SK-N-SH treated with all-trans-retinoic acid at 6 μM for 48 hours (cell line): ENCODE measurements around the gene AZU1.

Experiments
- ATAC-seq: fragments of 200-7000 bp; cut with Tn5 transposase; 3 replicates; pipeline ENCODE4 v1.9.1; 2020; ENCODE audit warnings: mild to moderate bottlenecking, moderate library complexity
- CREB5 ChIP-seq: fragments of 250-450 bp; sonication (Bioruptor Pico); IDR thresholded peaks from 2 replicates; pipeline ENCODE4 v1.5.1; 2020; ENCODE audit warnings: low read depth, mild to moderate bottlenecking, moderate library complexity
- CSDC2 ChIP-seq: fragments of 250-450 bp; sonication (Bioruptor Pico); IDR thresholded peaks from 2 replicates; pipeline ENCODE4 v1.5.0; 2020; ENCODE audit warnings: mild to moderate bottlenecking, moderate library complexity
- CSRNP3 ChIP-seq: fragments of 250-450 bp; sonication (Bioruptor Pico); IDR thresholded peaks from 2 replicates; pipeline ENCODE4 v1.5.1; 2021; ENCODE audit warnings: mild to moderate bottlenecking, moderate library complexity
- ESRRG ChIP-seq: fragments of 250-450 bp; sonication (Bioruptor Pico); IDR thresholded peaks from 2 replicates; pipeline ENCODE4 v1.6.1; 2021; ENCODE audit warnings: mild to moderate bottlenecking
- ISL1 ChIP-seq: fragments of 250-450 bp; sonication (Bioruptor Pico); IDR thresholded peaks from 2 replicates; pipeline ENCODE4 v2.1.2; 2022; ENCODE audit warnings: mild to moderate bottlenecking, moderate library complexity
- OSR1 ChIP-seq: fragments of 250-450 bp; sonication (Bioruptor Pico); IDR thresholded peaks from 2 replicates; pipeline ENCODE4 v1.8.0; 2022; ENCODE audit warnings: moderate library complexity, mild to moderate bottlenecking, inconsistent platforms
- PATZ1 ChIP-seq: fragments of 250-450 bp; sonication (Bioruptor Pico); IDR thresholded peaks from 2 replicates; pipeline ENCODE4 v1.8.0; 2020; ENCODE audit warnings: mild to moderate bottlenecking, moderate library complexity, borderline replicate concordance
- POU6F1 ChIP-seq: fragments of 250-450 bp; sonication (Bioruptor Pico); IDR thresholded peaks from 2 replicates; pipeline ENCODE4 v1.8.0; 2021; ENCODE audit warnings: low read depth, mild to moderate bottlenecking, moderate library complexity, borderline replicate concordance
- PPARA ChIP-seq: fragments of 250-450 bp; sonication (Bioruptor Pico); IDR thresholded peaks from 2 replicates; pipeline ENCODE4 v1.5.0; 2020; ENCODE audit warnings: mild to moderate bottlenecking, borderline replicate concordance
- RARB ChIP-seq: fragments of 250-450 bp; sonication (Bioruptor Pico); IDR thresholded peaks from 2 replicates; pipeline ENCODE4 v1.8.0; 2021; ENCODE audit warnings: mild to moderate bottlenecking, moderate library complexity
- TCF4 ChIP-seq: fragments of 250-450 bp; sonication (Bioruptor Pico); IDR thresholded peaks from 2 replicates; pipeline ENCODE4 v1.8.0; 2021; ENCODE audit warnings: mild to moderate bottlenecking, moderate library complexity, borderline replicate concordance
- TSHZ2 ChIP-seq: fragments of 250-450 bp; sonication (Bioruptor Pico); IDR thresholded peaks from 2 replicates; pipeline ENCODE4 v1.5.0; 2020; ENCODE audit warnings: mild to moderate bottlenecking, moderate library complexity
- ZC3H10 ChIP-seq: fragments of 250-450 bp; sonication (Bioruptor Pico); IDR thresholded peaks from 2 replicates; pipeline ENCODE4 v1.5.1; 2021; ENCODE audit warnings: mild to moderate bottlenecking, moderate library complexity
- ZFP3 ChIP-seq: fragments of 250-450 bp; sonication (Bioruptor Pico); IDR thresholded peaks from 2 replicates; pipeline ENCODE4 v1.5.0; 2020; ENCODE audit warnings: mild to moderate bottlenecking, moderate library complexity
- ZNF565 ChIP-seq: fragments of 450-650 bp; formaldehyde crosslinking; conservative IDR thresholded peaks from 2 replicates; pipeline ENCODE4 v1.5.0; 2020; ENCODE audit warnings: low read depth, mild to moderate bottlenecking, moderate library complexity
- ZNF70 ChIP-seq: fragments of 450-650 bp; formaldehyde crosslinking; IDR thresholded peaks from 2 replicates; pipeline ENCODE4 v1.5.0; 2020; ENCODE audit warnings: mild to moderate bottlenecking, moderate library complexity
- ZNF8 ChIP-seq: fragments of 450-650 bp; formaldehyde crosslinking; IDR thresholded peaks from 2 replicates; pipeline ENCODE4 v1.5.0; 2020; ENCODE audit warnings: mild to moderate bottlenecking, moderate library complexity

The AZU1 gene

GRCh38 chr19:834216-834615, 6.6 kb downstream of the AZU1 start:
- TF ChIP-seq ESRRG (CRISPR knock-in tag) (no peak), CSRNP3 (CRISPR knock-in tag) (no peak), CREB5 (CRISPR knock-in tag) (no peak), ZNF565 (CRISPR knock-in tag) (no peak), TSHZ2 (no peak), POU6F1 (CRISPR knock-in tag) (no peak), CSDC2 (CRISPR knock-in tag) (no peak), ZFP3 (no peak), OSR1 (CRISPR knock-in tag) (no peak), RARB (CRISPR knock-in tag) (no peak), ZC3H10 (CRISPR knock-in tag) (no peak), ZNF8 (CRISPR knock-in tag) (no peak), ISL1 (CRISPR knock-in tag) (no peak), ZNF70 (CRISPR knock-in tag) (no peak), PPARA (CRISPR knock-in tag) (no peak)
- ATAC-seq = no peak

GRCh38 chr19:835210-835810, 7.7 kb downstream of the AZU1 start:
- no peak; the same call in 2 of the 3 replicates for ATAC-seq
- TF ChIP-seq PPARA (CRISPR knock-in tag) = no peak
- TF ChIP-seq CSRNP3 (CRISPR knock-in tag) = no peak
- TF ChIP-seq PATZ1 (CRISPR knock-in tag) = no peak
- TF ChIP-seq ZFP3 = no peak
- no peak for TF ChIP-seq TSHZ2
- TF ChIP-seq POU6F1 (CRISPR knock-in tag) = no peak
- no peak for TF ChIP-seq CREB5 (CRISPR knock-in tag)
- no peak for TF ChIP-seq TCF4
- TF ChIP-seq OSR1 (CRISPR knock-in tag) = no peak
- no peak for TF ChIP-seq ZC3H10 (CRISPR knock-in tag)
- TF ChIP-seq ZNF8 (CRISPR knock-in tag) = no peak
- TF ChIP-seq, all 23 proteins: peak for 0
